Sciatic nerve (tissue), 2 donors: ENCODE measurements around the gene COG1. TPM values are rescaled to one million over a fixed set of nuclear protein-coding genes. Genes with fewer than 3 reads are reported as not detected.
"Not testable (repeated sequence)": the region's sequence is repeated elsewhere in the genome, so short reads cannot be mapped to it uniquely, and the experiment has no call there.

Experiments used
- ATAC-seq: fragments of 200-7000 bp; cut with Tn5 transposase; one replicate; pipeline ENCODE4 v1.9.1; 2020; ENCODE audit warnings: mild to moderate bottlenecking, moderate library complexity
- DNase-seq: peaks from one replicate; pipeline ENCODE4 v3.0.0-alpha.2; 2020; ENCODE audit warnings: low spot score
- intact Hi-C: fragments of 100-400 bp; cut with DNase I; formaldehyde crosslinking; loops from one replicate; pipeline ENCODE4 v1.14.2; 2022
- total RNA-seq: library from RNA; stranded (reverse); fragmentation: NEBNext Ultra II Directional; extraction: Animal tissue kit (Norgen Biotek cat#: 25700); gene quantifications from one replicate; pipeline ENCODE4 v1.2.1, GENCODE V29; 2021
- donor health status: DM: no; HTN: no; CAD: no.
- donor health status: DM: no; HTN: no; CAD: no.

The COG1 gene
- total RNA-seq = 49.8 TPM

GRCh38 chr17:73192894-73193701 is at the start of gene COG1:
TSS of gene COG1 (plus strand) at chr17:73193055. CDS start at chr17:73193070, 15 bp downstream.
- intact Hi-C loops = no loop called here
- ATAC-seq (peak; percentile 91), DNase-seq (peak; percentile 90)

GRCh38 chr17:73144209-73144608 is 48.6 kb upstream of the COG1 start:
- ATAC-seq, intact Hi-C loops, DNase-seq: not testable (repeated sequence)

- intact Hi-C loops = no loop called here
- ATAC-seq (no peak), DNase-seq (no peak)
Measured at GRCh38 chr17:73145641-73146040, 47.2 kb upstream of the COG1 start.

GRCh38 chr17:73147791-73148190 is 45.1 kb upstream of the COG1 start:
- DNase-seq, ATAC-seq, intact Hi-C loops: not testable (repeated sequence)

GRCh38 chr17:73148540-73149334 is 44.1 kb upstream of the COG1 start:
- ATAC-seq = no peak
- DNase-seq = no peak

GRCh38 chr17:73150622-73151300 is 42.1 kb upstream of the COG1 start:
- intact Hi-C loops, ATAC-seq: not testable (repeated sequence)

More at GRCh38 chr17:73148540-73149334, 44.1 kb upstream of the COG1 start:
- intact Hi-C loops = no loop called here

GRCh38 chr17:73151916-73152632 is 40.8 kb upstream of the COG1 start:
- intact Hi-C loops = no loop called here
- DNase-seq (no peak), ATAC-seq (no peak)

More at GRCh38 chr17:73150622-73151300, 42.1 kb upstream of the COG1 start:
- DNase-seq = not testable (repeated sequence)

GRCh38 chr17:73155410-73156165 is 37.3 kb upstream of the COG1 start:
- DNase-seq (no peak), ATAC-seq (no peak)
- intact Hi-C loops = no loop called here

GRCh38 chr17:73156166-73156840 is 36.6 kb upstream of the COG1 start:
- intact Hi-C loops = no loop called here
- DNase-seq (peak; percentile 79), ATAC-seq (peak; percentile 96)

- no peak for DNase-seq
- peak; percentile 58 for ATAC-seq
- intact Hi-C loops = no loop called here
Measured at GRCh38 chr17:73156887-73157520, 35.9 kb upstream of the COG1 start.

GRCh38 chr17:73157521-73157890 is 35.3 kb upstream of the COG1 start:
- intact Hi-C loops = no loop called here
- ATAC-seq (no peak), DNase-seq (no peak)

- no peak for ATAC-seq
- no peak for DNase-seq
- intact Hi-C loops = no loop called here
Measured at GRCh38 chr17:73158133-73158532, 34.7 kb upstream of the COG1 start.

GRCh38 chr17:73160980-73161630 is 31.8 kb upstream of the COG1 start:
- intact Hi-C loops = loop anchor here (10.0 kb wide), 2 partner anchors 176 to 426 kb away; no protein-coding TSS in a partner anchor
- ATAC-seq (no peak), DNase-seq (no peak)

- DNase-seq = no peak
- intact Hi-C loops = loop anchor here (10.0 kb wide), 2 partner anchors 178 to 428 kb away; no protein-coding TSS in a partner anchor
- no peak for ATAC-seq
Measured at GRCh38 chr17:73163043-73163442, 29.8 kb upstream of the COG1 start.

- ATAC-seq (peak; percentile 45), DNase-seq (no peak)
- intact Hi-C loops = loop anchor here (10.0 kb wide), 2 partner anchors 181 to 431 kb away; no protein-coding TSS in a partner anchor
Measured at GRCh38 chr17:73165616-73166404, 27.0 kb upstream of the COG1 start.
